Gastroesophageal sphincter (tissue), 3 donors: ENCODE measurements around the gene NCKAP5.

Experiments
- POLR2A ChIP-seq, 2 donors: fragments of 450-650 bp; IDR thresholded peaks; one replicate each; pipeline ENCODE4 v1.6.1; 2017; ENCODE audit warnings: antibody characterized with exemption in 2 of 2, mild to moderate bottlenecking in 2 of 2, moderate library complexity in 1 of 2
- TF ChIP-seq, protein P1 (sequence below), 4 experiments: fragments of 200-600 bp in 2 of 4; fragments of 450-650 bp in 2 of 4; sonication (generic) in 1 of 4; IDR thresholded peaks; one replicate each; pipeline ENCODE4 v1.5.1; 2017 to 2019; ENCODE audit warnings: antibody characterized with exemption in 4 of 4, mild to moderate bottlenecking in 2 of 4, moderate library complexity in 2 of 4

DNA sequence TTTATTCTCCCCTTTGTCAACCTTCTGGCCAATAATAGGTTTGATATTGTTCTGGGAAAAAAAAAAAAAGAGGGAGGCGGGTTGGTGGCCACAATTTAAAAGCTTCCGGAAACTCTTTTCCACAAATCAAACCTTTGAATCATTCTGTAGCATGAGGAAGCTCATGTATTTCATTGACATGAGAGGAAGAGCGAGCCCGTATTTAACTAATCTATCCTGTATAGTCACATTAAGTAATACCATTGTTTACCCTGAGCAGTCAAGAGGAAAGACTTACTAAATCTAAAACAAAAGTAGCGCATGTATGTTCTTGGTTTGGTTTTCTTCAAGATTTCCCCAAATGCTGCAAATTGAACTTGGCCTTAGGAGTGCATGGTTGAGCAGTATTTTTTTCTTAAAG, 120.1 kb downstream of the NCKAP5 start:
- TF ChIP-seq, protein P1, sequence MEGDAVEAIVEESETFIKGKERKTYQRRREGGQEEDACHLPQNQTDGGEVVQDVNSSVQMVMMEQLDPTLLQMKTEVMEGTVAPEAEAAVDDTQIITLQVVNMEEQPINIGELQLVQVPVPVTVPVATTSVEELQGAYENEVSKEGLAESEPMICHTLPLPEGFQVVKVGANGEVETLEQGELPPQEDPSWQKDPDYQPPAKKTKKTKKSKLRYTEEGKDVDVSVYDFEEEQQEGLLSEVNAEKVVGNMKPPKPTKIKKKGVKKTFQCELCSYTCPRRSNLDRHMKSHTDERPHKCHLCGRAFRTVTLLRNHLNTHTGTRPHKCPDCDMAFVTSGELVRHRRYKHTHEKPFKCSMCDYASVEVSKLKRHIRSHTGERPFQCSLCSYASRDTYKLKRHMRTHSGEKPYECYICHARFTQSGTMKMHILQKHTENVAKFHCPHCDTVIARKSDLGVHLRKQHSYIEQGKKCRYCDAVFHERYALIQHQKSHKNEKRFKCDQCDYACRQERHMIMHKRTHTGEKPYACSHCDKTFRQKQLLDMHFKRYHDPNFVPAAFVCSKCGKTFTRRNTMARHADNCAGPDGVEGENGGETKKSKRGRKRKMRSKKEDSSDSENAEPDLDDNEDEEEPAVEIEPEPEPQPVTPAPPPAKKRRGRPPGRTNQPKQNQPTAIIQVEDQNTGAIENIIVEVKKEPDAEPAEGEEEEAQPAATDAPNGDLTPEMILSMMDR (IDR thresholded peaks at IDR 0.05): no peak
- TF ChIP-seq POLR2A (IDR thresholded peaks at IDR 0.05): no peak
